Measurements from ENCODE around the gene SMAP1. TPM values are rescaled to one million over a fixed set of nuclear protein-coding genes. Genes with fewer than 3 reads are reported as not detected.

SMAP1 gene
- total RNA-seq, 2 donors from 2014 or later: 47.4 to 48.4 TPM

Other genes with a start within 250 kb of the SMAP1 start
- 1 to 10 TPM; 9.1 to 9.7 TPM for gene SDHAF4, start 101.0 kb upstream of the SMAP1 start, total RNA-seq